Measurements from ENCODE around the gene NASP. TPM values are rescaled to one million over a fixed set of nuclear protein-coding genes. Genes with fewer than 3 reads are reported as not detected.

NASP gene, protein sequence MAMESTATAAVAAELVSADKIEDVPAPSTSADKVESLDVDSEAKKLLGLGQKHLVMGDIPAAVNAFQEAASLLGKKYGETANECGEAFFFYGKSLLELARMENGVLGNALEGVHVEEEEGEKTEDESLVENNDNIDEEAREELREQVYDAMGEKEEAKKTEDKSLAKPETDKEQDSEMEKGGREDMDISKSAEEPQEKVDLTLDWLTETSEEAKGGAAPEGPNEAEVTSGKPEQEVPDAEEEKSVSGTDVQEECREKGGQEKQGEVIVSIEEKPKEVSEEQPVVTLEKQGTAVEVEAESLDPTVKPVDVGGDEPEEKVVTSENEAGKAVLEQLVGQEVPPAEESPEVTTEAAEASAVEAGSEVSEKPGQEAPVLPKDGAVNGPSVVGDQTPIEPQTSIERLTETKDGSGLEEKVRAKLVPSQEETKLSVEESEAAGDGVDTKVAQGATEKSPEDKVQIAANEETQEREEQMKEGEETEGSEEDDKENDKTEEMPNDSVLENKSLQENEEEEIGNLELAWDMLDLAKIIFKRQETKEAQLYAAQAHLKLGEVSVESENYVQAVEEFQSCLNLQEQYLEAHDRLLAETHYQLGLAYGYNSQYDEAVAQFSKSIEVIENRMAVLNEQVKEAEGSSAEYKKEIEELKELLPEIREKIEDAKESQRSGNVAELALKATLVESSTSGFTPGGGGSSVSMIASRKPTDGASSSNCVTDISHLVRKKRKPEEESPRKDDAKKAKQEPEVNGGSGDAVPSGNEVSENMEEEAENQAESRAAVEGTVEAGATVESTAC
- 59.5 TPM for total RNA-seq

DNA sequence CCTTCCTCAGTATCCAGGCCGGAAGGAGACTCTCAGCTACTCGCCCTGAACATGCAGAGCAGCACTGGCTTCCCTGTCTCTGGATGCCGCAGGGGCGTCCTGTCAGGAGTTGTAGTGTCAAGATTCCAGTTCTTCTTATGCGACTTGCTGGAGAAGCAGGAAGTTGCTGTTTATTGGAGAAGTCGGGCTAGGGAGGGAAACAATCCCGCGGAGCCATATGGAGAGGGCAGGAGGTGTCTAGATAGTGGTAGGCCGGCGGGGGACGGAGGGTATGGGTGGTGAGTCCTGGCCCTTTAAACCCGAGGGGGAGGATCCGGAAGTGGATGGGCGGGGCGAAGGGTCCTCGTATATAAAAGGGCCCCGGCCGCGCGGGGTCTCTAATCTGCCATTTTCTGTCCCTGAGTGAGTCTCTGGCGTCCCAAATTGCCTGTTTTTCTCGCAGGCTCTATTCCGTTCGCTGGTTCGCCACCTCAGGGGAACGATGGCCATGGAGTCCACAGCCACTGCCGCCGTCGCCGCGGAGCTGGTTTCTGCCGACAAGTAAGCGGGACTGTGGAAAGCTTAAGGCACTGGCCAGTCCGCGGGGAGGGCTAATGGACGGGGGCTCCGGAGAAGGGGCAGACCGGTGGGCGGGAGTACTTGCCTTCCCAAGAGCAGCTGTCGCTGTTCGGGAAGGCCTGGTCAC, at the start of gene NASP:
Gene NASP (plus strand): TSS at position 376 of the 685 bp plus-strand sequence. CDS start 106 bp downstream, at position 482.
- peak; percentile 85 to 87 for DNase-seq (ENCODE audit: low spot score in 2 of 2)
- FAIRE-seq = no peak

DNA sequence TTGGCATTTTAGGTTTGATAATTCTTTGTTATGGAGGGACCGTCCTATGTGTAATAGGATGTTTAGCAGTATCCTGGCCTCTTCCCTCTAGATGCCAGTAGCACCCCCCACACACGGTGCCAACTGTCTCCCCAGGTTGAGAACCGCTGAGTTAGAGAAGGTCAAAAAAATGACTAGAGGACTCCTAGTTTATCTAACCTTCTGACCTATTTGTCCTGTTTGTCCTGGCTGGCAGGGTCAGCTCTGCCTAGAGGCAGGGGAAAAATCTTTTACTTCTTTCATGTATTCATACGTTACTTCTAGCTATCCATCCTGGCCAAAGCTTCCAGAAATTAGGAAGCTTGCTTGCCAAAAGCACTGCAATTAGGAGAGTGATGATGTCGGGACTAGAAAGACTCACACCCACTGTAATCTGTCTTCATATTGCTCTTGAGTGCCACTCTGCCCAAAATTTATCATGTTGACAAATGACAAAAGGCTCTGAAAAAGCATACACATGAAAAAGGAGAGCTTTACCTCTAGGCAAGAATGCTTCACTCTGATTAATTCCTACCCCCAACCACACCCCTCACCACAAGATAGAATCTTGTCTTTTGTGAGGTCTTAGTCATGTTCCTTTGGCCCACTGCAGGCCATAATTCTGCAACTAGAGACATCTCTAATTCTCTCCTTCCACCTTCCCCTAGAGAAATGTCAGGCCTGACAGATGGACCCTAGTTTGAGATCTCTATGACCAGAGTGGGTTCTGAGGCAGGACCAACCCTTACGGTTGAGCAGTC, 47.7 kb upstream of the NASP start:
- no peak for DNase-seq (ENCODE audit: low spot score in 2 of 2)
- no peak for FAIRE-seq

DNA sequence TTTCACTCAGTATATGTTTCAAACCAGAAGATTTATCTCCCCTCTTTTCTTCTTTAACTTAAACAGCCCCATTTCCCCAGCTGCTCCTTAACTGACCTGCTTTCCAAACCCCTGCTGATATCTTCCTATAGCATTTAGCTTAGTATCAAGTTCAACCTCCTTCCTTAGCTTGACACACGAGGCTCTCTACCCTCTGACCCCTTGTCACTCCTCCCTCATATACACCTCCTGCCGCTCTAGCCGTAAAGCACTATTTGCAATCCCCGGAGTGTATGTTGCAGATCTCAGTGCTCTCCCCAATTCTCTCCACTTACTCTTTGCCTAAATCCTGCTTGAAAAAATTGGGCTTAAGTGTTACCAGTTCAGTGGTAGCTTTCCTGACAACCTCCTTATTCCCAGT, 47.0 kb upstream of the NASP start:
- FAIRE-seq (no peak), DNase-seq (ENCODE audit: low spot score in 2 of 2) (no peak)

DNA sequence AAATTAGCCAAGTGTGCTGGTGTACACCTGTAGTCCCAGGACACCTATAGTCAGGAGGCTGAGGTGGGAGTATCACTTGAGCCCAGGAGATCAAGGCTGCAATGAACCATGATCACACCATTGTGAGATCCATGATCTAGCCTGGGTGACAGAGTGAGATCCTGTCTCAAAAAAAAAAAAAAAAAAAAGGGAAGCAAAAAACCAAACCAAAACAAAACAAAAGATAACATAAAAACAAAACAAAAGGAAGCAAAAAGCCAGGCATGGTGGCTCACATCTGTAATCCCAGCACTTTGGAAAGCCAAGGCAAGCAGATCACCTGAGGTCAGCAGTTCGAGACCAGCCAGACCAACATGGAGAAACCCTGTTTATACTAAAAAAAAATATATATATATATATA, 42.6 kb upstream of the NASP start:
- FAIRE-seq = no peak

DNA sequence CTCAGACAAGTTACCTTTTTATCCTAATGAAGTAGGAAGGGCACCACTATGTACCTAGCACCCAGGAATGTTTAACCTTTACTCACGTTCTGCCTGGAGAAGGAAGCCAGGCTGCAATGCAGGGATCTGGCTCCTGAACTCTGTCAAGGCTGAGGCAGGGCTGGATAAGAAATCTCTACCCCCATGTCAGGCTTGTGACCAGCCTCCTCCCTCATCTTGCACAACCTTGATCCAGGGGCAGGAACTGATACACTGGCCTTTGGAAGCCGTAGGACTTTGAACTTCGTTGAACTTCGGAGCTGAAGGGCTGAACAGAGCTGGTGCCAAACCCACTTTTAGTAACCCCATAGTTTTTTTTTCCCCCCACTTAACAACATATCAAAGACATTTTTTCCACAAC, 41.2 kb upstream of the NASP start:
- no peak for FAIRE-seq
- no peak for DNase-seq (ENCODE audit: low spot score in 2 of 2)

More for the DNA sequence above, 42.6 kb upstream of the NASP start:
- DNase-seq (ENCODE audit: low spot score in 2 of 2) = no peak

DNA sequence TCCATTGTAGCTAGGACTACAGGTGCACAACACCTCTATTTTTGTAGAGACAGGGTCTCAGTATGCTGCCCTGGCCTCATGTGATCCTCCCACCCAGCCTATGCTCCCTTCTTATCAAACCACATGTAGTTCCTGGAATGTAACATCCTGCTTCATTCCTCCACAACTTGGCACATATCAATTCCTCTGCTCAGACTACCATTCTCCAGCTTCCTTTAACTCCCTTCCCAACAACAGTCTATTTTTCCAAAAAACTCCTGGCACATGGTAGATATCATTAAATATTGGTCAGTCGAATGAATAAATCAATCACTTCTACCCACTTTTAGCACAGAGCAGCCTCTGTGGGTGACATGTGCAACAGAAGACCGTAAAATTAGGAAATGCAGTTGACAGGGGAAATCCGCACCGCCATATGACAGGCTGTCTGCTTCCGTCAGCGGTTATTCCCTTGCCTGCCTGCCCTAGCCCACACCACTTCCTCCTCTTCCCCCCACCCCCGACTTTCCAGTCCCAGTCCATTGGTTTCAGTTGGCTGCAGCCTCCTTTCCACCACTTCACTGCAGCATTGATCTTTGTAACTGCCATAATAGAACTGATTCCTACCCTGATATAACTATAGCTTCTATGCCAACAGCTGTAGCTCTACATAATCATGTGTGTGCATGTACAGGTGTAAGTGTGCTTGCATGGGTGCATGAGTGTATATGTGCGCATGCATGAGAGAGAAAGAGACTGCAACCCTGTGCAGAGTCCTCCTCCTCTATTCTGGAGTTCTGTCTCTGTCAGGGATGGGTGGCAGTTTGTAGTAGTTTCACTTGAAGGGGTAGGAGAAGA, 40.0 kb upstream of the NASP start:
- FAIRE-seq (no peak), DNase-seq (ENCODE audit: low spot score in 2 of 2) (no peak)

DNA sequence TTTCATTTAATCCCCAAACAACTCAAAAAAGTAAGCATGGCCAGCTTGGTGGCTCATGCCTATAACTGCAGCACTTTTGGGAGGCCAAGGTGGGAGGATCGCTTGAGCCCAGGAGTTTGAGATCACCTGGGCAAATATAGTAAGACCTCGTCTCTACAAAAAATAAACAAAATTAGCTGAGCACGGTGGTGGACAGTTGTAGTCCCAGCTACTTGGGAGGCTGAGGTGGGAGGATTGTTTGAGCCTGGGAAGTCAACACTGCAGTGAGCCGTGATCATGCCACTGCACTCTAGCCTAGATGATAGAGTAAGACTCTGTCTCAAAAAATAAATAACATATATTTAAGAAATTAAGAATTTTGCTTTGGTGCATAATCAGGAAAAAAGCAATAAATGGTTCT, 39.3 kb upstream of the NASP start:
- FAIRE-seq = no peak
- no peak for DNase-seq (ENCODE audit: low spot score in 2 of 2)

DNA sequence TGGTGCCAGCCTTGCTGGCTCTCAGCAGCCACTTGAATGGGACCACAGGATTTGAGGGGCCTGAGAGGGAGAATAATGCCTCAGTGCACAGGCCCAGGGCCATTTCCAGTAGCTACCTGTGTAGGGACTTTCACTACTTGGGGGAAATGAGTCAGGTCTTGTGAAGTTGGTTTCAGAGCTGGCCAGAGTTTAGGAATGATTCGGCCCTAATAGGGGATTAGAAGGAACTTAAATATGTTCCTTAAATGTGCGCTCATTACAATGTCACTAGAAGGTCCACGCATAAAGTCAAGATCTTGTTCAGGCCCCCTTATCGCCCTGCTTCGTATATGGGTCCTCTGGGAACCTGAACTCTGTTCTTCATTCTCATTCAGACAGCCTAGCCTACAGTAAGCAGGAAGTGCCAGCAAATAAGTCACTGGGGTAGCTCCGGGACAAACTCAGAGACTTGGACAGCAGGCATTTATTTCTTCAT, 38.8 kb upstream of the NASP start:
- DNase-seq (ENCODE audit: low spot score in 2 of 2) (no peak), FAIRE-seq (no peak)

DNA sequence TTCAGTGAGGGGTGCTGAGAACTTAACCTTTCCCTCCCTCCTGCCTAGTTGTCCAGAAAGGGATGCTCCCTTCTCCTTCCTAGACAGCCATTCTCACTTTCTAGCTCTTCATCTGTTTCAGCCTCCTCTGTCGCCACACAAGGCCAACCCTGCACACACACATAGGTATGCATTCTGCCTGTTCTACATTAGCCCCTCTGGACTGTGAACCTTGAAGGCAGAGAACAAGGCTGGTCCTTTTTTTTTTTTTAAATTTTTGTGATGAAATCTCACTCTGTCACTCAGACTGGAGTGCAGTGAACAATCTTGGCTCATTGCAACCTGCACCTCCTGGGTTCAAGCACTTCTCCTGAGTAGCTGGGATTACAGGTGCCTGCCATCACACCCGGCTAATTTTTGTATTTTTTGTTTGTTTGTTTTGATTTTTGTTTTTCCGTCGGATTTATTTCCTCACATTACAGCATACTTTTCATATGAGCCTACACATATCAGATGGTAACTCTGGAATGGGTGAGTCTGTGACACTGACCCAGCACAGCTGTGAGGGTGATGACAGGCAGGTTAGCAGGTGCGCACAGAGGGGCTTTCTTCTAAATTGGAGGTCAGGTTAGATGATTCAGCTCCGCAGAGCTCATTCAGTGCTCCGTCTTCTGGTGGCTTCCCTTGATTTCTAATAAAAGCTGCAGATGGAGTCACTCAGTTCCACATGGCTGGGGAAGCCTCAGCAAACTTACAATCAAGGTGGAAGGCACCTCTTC, 38.1 kb upstream of the NASP start:
- DNase-seq (ENCODE audit: low spot score in 2 of 2) = no peak
- no peak for FAIRE-seq

DNA sequence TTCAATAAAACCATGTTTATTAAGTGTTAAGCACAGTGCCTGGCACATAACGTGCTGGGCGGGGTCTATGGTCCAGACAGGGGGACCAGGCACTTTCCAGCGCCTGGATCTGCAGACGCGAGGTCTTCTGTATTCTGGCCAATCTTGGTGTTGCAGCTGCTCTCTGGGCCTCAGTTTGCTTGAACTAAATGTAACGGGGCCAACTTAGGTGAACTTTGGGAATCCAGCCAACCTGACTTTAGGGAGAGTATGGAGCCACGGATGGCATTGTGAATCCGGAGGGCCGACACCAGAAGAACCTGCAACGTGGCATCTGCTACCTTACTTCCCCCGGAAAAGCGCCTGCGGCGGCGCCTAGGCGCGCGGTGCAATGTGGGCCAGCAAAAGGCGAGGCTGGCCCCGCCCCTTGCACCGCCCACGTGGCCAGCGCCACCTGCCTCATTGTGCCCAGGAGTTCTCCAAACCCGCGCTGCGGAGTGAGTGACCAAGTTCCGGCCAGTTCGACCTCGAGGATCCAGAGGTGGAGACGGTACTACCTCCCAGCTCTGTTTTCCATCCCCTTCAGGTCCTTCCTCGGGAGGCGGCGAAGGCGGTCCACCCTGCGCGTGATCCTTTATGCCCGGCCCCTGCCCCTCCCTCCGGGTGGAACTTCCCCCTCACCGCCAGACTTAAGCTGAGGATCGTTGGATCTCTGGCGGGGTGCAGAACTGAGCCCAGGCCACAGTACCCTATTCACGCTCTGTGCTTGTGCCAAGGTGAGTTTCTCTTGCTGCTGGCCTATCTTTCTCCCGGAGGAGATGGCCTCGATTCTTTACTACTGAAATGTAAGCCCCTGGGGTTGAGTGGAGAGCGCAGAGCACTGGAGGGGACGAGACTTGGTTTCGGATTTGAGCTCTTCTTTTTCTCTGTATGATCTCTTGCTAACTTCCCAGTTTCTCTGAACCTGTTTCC, 33.2 kb upstream of the NASP start, which contains the start of gene AKR1A1:
Gene AKR1A1 (plus strand): TSS at position 426 of the 951 bp plus-strand sequence. CDS start 10,969 bp downstream, outside the sequence.
- FAIRE-seq = no peak
- peak; percentile 73 to 82 for DNase-seq (ENCODE audit: low spot score in 2 of 2)

DNA sequence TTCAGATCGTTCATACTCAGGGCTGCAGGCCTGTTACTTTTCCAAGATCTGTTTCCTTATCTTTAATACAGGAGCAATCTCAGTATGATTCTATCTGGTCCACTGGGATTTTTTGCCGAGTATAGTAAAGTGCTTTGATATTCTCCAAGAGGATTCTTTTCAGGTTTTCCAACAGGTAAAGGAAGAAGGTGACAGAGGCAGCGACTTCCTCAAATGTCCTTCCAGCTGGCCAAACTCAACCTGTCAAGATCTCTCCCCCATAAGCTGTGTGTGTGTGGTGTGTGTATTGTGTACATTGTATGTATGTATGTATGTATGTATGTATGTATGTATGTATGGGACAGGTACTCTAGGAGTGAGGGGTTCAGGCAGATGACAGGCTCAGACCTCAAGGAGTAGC, 32.2 kb upstream of the NASP start:
- FAIRE-seq (no peak), DNase-seq (ENCODE audit: low spot score in 2 of 2) (no peak)

DNA sequence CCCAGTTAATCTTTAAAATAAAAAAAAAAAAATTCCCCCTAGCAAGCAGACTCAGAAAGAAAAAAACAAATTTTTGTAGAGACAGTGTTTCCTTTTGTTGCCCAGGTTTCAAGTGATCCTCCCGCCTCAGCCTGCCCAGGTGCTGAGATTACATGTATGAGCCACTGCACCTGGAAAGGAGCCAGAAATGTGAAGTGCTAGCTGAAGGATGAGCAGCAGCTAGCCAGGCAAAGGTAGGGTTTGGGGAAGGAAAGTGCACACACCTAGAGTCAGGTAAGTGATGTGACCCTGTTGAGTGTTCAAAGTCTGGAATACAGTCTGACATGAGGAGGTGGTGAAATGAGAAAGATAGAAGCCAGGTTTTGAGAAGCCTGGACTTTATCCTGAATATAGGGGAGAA, 31.5 kb upstream of the NASP start:
- FAIRE-seq (no peak), DNase-seq (ENCODE audit: low spot score in 2 of 2) (no peak)

DNA sequence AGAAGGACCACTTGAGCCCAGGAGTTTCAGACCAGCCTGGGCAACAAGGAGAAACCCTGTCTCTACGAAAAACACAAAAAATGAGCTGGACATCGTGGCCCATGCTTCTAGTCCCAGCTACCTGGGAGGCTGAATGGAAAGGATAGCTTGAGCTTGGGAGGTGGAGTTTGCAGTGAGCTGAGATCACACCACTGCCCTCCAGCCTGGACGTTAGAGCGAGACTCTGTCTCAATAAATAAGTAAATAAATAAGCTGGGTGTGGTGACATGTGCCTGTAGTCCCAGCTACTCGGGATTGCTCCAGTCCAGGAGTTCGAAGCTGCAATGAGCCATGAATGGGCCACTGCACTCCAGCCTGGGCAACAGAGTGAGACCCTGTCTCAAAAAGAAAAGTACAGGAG, 29.6 kb upstream of the NASP start:
- FAIRE-seq = no peak
- no peak for DNase-seq (ENCODE audit: low spot score in 2 of 2)

DNA sequence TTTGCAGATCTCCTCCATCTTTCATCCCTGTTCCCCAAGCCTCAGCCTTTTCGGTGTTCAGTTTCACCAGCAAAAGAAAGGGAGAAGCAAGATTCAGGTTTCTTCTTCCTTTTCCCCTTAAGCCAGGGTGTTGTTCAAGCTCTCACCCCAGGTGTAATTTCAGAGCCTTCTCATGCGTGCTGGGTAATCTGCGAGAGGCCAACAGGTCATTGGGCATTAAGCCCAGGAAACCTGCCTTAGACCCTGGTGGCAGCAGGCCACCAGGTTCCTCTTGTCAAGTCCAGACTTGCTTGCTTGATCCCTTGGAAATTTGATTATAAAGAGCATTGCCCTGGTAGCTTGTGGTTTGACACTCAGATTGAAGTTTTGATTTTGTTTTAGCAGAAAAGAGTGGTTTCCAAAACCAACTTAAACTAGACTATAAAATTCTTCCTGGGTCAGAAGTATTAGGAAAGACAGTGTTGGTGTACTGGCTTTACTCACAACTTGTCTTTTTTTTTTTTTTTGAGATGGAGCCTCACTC, 26.4 kb upstream of the NASP start:
- DNase-seq (ENCODE audit: low spot score in 2 of 2) (no peak), FAIRE-seq (no peak)

DNA sequence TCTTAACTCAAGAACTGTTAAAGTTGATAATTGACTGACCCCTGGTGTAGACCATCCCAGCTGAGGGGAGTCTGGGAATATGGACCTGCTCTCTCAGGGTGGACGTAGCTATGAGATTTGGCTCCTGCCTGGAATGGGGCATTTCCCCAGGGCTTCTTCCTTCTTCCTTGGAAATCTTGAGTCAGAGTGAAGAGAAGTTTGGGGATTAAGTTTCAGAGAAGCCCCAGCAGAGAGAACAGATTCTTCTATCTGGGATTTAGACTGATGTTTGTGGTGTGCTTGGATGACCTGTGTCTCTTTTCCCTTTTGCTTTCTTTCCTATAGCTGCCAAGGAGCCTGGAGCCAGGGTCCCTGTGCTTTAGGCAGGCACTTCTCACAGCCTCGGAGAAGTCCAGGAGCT, 20.0 kb upstream of the NASP start:
- no peak for DNase-seq (ENCODE audit: low spot score in 2 of 2)
- no peak for FAIRE-seq

DNA sequence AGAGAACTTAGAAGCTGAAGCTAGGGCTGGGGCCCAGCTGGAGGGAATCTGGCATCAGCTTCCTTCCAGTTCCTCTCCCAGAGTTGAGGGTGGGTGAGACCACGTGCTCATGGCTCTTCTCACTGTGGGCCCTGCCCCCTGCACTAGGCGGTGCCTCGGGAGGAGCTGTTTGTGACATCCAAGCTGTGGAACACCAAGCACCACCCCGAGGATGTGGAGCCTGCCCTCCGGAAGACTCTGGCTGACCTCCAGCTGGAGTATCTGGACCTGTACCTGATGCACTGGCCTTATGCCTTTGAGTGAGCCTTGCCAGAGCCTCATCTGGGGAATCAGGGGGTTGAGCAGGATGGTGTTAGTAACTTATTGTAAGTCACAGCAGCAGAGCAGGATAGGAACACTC, 17.1 kb upstream of the NASP start:
- DNase-seq (ENCODE audit: low spot score in 2 of 2) (no peak), FAIRE-seq (no peak)

DNA sequence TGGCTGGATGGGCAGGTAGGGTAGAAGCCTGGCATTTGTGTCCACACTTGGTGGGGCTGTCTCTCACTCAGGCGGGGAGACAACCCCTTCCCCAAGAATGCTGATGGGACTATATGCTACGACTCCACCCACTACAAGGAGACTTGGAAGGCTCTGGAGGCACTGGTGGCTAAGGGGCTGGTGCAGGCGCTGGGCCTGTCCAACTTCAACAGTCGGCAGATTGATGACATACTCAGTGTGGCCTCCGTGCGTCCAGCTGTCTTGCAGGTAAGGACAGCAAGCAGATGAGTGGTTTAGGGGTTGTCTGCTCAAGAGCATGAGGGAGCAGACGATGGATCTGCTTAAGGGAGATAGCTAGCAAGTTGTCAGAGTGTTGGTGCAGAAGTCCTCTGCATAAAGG, 15.9 kb upstream of the NASP start:
- FAIRE-seq (no peak), DNase-seq (ENCODE audit: low spot score in 2 of 2) (no peak)
